ENCODE data around the gene CABCOCO1. TPM values are rescaled to one million over a fixed set of nuclear protein-coding genes. Genes with fewer than 3 reads are reported as not detected.

CABCOCO1 gene
- total and polyA plus RNA-seq, 10 of the 15 experiments (the other 5 are each of a cell fraction or from before 2014, with no cell fraction given): not detected

GRCh38 chr10:61789031-61789430 lies 126.3 kb downstream of the CABCOCO1 start:
- no TSS peak for BruUV-seq (replicated peaks)
- no peak overlapping the region for H2AFZ ChIP-seq (ENCODE audit: control insufficient read depth, low read depth, low read length)
- 22% methylated on average over 1 of the region's 1 CpG for WGBS (ENCODE audit: insufficient coverage, insufficient replicate concordance, low lambda C conversion rate, missing lambda C conversion rate)
- ChIA-PET RAD21 (ENCODE audit: unreplicated experiment) (no interaction called here), POLR2A (no interaction called here), SMC1A (ENCODE audit: uncharacterized antibody, unreplicated experiment) (no interaction called here), CTCF (no interaction called here)
- no peak overlapping the region for H3K9ac ChIP-seq (ENCODE audit: control insufficient read depth, insufficient read depth, low read length)
- DNase-seq (ENCODE audit: low read depth, low spot score) (no peak), FAIRE-seq (no peak), ATAC-seq (no peak)
- no peaks in the 10 kb centered on the region for H4K20me1 ChIP-seq (ENCODE audit: control insufficient read depth, insufficient read depth)
- TF ChIP-seq HDGF (IDR thresholded peaks at IDR 0.05) (no peak), BCL3 (IDR thresholded peaks at IDR 0.05; ENCODE audit: borderline replicate concordance, insufficient read depth, low read depth, low read length, poor library complexity, severe bottlenecking) (no peak), TCF3 (IDR thresholded peaks at IDR 0.05; ENCODE audit: borderline replicate concordance, insufficient read depth, low read depth, low read length) (no peak)
- no peak overlapping the region for H3K27ac ChIP-seq (ENCODE audit: control insufficient read depth, insufficient read depth)
- H3K36me3 ChIP-seq (ENCODE audit: control insufficient read depth in 2 of 2, insufficient read depth in 2 of 2, low read length in 1 of 2): no peaks in the 10 kb centered on the region
- in situ Hi-C loops (cut with MboI) (no loop called here), intact Hi-C loops (cut with micrococcal nuclease; ENCODE audit: unreplicated experiment) (no loop called here)
- H3K79me2 ChIP-seq (ENCODE audit: control insufficient read depth, insufficient read depth, low read length): no peaks in the 10 kb centered on the region
- peaks cover 9% of the 10 kb centered on the region; the same call in 1 of the 2 replicates for H3K4me1 ChIP-seq (ENCODE audit: control insufficient read depth, insufficient read depth, low read length)
- H3K27me3 ChIP-seq (replicated peaks in 1 of 2; ENCODE audit: control insufficient read depth in 2 of 2, insufficient read depth in 2 of 2, low read length in 1 of 2): no peaks in the 10 kb centered on the region
- H3K4me2 ChIP-seq (ENCODE audit: control insufficient read depth, insufficient read depth): no peak overlapping the region
- H3K4me3 ChIP-seq: no peak overlapping the region
- H3K9me3 ChIP-seq (replicated peaks; ENCODE audit: control insufficient read depth, insufficient read depth, low read length): no peaks in the 10 kb centered on the region

- in situ Hi-C loops (cut with MboI) (no loop called here), intact Hi-C loops (cut with micrococcal nuclease; ENCODE audit: unreplicated experiment) (no loop called here)
- FAIRE-seq (no peak), ATAC-seq (no peak), DNase-seq (ENCODE audit: low read depth, low spot score) (no peak)
- ChIA-PET CTCF (interaction anchor here (0.7 to 1.0 kb wide), 2 partner anchors 40 to 1242 kb away, joined by 3 read pairs; no protein-coding TSS in a partner anchor), RAD21 (ENCODE audit: unreplicated experiment) (no interaction called here), POLR2A (no interaction called here), SMC1A (ENCODE audit: uncharacterized antibody, unreplicated experiment) (no interaction called here)
- no TSS peak for BruUV-seq (replicated peaks)
- no peak for TF ChIP-seq SRF (IDR thresholded peaks at IDR 0.05; ENCODE audit: low read depth in 2 of 2, low read length in 2 of 2)
- TF ChIP-seq MYB (IDR thresholded peaks at IDR 0.05; ENCODE audit: borderline replicate concordance, low read depth, low read length): no peak
- no peak for TF ChIP-seq ZNF217 (IDR thresholded peaks at IDR 0.05)
- Histone ChIP-seq H2AFZ (ENCODE audit: control insufficient read depth, low read depth, low read length) (no peak overlapping the region), H4K20me1 (ENCODE audit: control insufficient read depth, insufficient read depth) (no peaks in the 10 kb centered on the region), H3K9ac (ENCODE audit: control insufficient read depth, insufficient read depth, low read length) (no peak overlapping the region), H3K27ac (ENCODE audit: control insufficient read depth, insufficient read depth) (no peak overlapping the region), H3K27me3 (replicated peaks in 1 of 2; ENCODE audit: control insufficient read depth in 2 of 2, insufficient read depth in 2 of 2, low read length in 1 of 2) (no peaks in the 10 kb centered on the region), H3K36me3 (ENCODE audit: control insufficient read depth in 2 of 2, insufficient read depth in 2 of 2, low read length in 1 of 2) (no peaks in the 10 kb centered on the region), H3K9me3 (replicated peaks; ENCODE audit: control insufficient read depth, insufficient read depth, low read length) (no peaks in the 10 kb centered on the region), H3K4me3 (no peak overlapping the region), H3K4me2 (ENCODE audit: control insufficient read depth, insufficient read depth) (no peak overlapping the region), H3K79me2 (ENCODE audit: control insufficient read depth, insufficient read depth, low read length) (no peaks in the 10 kb centered on the region), H3K4me1 (ENCODE audit: control insufficient read depth, insufficient read depth, low read length) (peaks cover 7% of the 10 kb centered on the region; the same call in 1 of the 2 replicates)
- WGBS (ENCODE audit: insufficient coverage, insufficient replicate concordance, low lambda C conversion rate, missing lambda C conversion rate): 85% methylated on average over 2 of the region's 2 CpGs
Observed at GRCh38 chr10:61791216-61791615, 128.5 kb downstream of the CABCOCO1 start.
